GM21367 (cell line): ENCODE results near the gene CFAP100.

Experiments used
- ATAC-seq: cut with Tn5 transposase; IDR thresholded peaks from one replicate; pipeline ENCODE4 v1.9.1; 2021; ENCODE audit not compliant: unreplicated experiment

Gene CFAP100

GRCh38 chr3:126394179-126394976 is at the start of gene CFAP100:
Gene CFAP100, plus strand, starts transcription at chr3:126394909. Its CDS starts 1,092 bp downstream, at chr3:126396001.
- ATAC-seq = no peak

DNA sequence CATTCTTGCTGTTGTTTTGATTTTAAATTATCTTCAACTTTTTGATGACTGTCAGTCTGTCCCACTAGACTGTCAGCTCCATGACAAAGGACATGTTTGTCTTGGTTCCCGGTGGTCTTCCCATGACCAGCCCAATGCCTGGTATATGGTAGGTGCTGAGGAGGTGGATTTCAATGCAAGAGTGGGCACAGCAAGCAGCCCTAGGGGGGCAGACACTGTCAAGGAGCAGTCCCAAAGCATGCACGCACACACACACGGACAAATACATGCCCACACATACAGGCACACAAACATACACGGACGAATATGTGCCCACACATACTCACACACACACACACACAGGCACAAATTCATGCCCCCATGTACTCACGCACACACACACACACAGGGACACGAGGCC is 49.5 kb upstream of the CFAP100 start:
- no peak for ATAC-seq

DNA sequence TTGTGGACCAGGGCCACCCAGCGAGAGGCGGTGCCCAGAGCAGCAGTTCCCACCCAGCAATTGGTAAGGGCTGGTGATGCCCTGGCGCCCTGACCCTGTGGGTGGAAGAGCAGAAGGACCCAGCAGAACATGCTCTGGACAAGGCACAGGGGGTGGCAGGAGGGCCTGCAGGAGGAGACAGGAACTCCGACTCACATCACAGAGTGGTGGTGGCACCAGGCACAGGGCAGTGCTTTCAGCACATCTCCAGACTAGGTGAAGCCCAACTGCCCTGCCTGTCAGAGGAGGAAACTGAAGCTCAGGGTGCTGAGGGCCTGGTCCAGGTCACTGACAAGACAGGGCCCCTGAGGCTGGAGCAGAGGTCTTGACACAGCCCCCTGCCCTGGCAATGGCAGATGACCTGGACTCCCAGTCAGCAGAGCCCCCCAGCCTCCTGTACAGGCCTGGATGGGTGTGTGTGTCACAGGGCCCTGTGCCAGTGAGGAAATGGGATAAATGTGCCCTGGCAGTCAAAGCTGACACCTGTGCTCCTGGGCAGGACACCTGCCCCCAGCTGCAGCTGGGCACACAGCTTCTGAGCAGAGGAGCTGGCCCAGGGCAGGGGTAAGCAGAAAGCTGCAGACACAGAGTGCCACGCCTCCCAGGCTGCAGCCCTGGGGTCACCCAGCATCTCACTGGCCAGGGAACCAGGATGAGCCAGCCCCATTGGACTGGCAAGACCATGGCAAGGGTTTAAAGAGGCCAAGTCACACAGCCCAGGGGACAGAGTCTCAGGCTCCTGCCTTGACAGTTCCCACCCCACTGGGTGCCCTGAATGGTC is 48.9 kb upstream of the CFAP100 start:
- no peak for ATAC-seq

GRCh38 chr3:126346466-126346865 is 48.2 kb upstream of the CFAP100 start:
- ATAC-seq = no peak

GRCh38 chr3:126347543-126348161 is 47.1 kb upstream of the CFAP100 start:
- no peak for ATAC-seq

DNA sequence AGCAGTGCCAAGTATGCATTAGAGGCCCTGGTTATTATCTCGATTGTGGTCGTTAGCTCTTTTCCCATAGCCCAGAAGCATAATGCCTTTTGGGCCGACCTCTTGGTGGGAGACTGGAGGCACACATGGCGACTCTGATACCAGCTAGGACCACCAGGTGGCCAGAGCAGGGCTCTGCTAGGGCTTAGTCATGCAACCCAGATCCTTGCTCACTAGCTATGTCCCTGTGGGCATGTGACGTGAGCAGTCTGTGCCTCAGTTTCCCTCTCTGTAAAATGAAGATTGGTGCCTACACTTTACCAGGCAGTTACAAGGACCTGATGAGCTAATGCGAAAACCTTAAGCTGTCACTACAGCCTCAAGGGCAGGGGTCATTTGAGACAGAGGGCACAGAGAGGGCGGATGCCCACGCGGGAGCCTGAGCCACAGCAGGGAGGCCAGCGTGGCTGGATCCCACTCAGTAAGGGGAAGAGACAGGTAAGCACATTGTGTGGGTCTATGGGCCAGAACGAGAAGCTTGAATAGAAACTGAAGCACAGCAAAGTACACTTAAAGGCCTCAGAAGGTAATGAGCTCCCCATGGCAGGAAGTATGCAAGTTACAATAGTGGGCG is 46.3 kb upstream of the CFAP100 start:
- no peak for ATAC-seq

- no peak for ATAC-seq
Observed at GRCh38 chr3:126349071-126349470, 45.6 kb upstream of the CFAP100 start.

DNA sequence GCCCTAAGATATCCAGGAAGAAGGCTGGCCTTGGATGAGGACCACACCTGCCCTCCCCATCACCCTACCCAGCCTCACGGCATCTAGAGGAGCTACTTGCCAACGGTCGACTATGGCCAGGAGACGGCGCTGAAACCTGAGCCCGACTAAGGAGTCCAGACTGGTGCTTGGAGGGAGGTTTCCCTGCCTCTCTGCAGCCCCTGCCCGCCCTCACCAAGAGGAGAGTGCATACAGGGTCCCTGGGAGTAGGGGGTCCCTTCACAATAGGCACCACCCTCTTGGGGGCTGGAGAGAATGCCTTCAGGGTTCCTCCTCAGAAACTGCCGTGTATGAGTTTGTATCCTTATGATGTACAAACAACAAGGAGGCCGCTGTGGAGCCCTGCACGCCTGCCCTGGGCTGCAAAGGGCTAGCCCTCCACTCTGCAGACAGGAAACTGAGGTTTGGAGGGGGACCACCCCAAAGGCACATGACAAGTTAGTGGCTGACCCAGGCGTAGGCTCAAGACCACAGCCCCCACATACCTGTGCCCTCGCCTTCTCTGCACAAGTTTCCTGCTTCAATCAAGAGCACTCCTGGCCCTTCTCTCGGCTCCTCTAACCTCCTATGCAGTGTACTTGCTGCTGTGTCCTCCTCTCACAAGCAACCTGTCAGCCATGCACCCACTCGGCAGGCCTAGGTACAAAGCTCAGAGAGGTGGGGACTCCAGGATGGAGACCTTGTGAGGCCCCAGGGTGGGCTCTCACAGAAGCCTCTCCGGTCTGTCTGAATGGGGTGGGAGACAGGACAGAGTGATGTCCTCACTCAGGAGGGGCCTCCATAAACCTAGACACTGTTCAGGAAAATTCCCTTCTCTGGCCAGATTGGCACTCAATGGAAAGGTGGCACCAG is 44.9 kb upstream of the CFAP100 start:
- no peak for ATAC-seq

DNA sequence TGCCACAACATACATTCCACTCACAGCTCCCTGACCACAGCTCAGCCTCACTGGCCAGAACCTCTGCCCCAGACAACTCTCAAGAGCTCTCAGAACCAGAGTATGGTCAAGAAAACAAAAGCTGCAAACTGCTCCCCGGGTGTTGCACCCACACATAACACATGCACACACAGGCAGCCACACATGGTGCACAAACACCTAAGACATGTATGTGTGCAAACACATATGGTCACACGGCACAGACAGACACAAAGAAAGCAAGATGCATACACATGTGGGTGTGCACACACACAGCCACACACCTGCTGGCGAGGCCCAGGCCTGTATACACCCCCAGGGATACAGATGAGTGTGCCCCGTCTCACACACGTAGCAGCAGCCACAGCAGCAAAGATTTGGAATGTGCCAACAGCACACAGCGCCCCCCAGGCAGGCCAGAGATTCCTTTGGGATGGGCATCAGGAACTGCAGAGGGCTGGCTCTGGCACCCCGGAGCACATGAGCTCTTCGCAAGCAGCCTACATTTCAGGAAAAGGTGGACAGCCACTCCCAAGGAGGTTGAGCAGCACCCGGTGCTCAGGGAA is 44.1 kb upstream of the CFAP100 start:
- ATAC-seq = no peak

GRCh38 chr3:126351086-126351770 is 43.5 kb upstream of the CFAP100 start:
- no peak for ATAC-seq

GRCh38 chr3:126351771-126352475 is 42.8 kb upstream of the CFAP100 start:
- ATAC-seq = no peak

GRCh38 chr3:126352476-126353454 is 41.9 kb upstream of the CFAP100 start:
- ATAC-seq = no peak

- no peak for ATAC-seq
Observed at GRCh38 chr3:126353694-126354321, 40.9 kb upstream of the CFAP100 start.

GRCh38 chr3:126354776-126355175 is 39.9 kb upstream of the CFAP100 start:
- no peak for ATAC-seq

GRCh38 chr3:126355251-126355650 is 39.5 kb upstream of the CFAP100 start:
- no peak for ATAC-seq

GRCh38 chr3:126355777-126356372 is 38.8 kb upstream of the CFAP100 start:
- ATAC-seq = no peak
